IPS DF 6.9 (cell line): ENCODE data around the gene OR52E1.

Source experiments
- DNase-seq: peaks from one replicate; pipeline ENCODE4 v3.0.0-alpha.2; 2013; ENCODE audit warnings: low read depth, low spot score
- H3K27ac ChIP-seq: one replicate; pipeline ENCODE4 v1.5.1; 2013; ENCODE audit warnings: low read length, control low read depth
- H3K27me3 ChIP-seq: 2 replicates; pipeline ENCODE4 v1.6.1; 2013; ENCODE audit warnings: mild to moderate bottlenecking, low read length; ENCODE audit not compliant: control insufficient read depth, insufficient read depth
- H3K36me3 ChIP-seq: 2 replicates; pipeline ENCODE4 v1.6.1; 2013; ENCODE audit warnings: low read length; ENCODE audit not compliant: control insufficient read depth, insufficient read depth
- H3K4me1 ChIP-seq: 2 replicates; pipeline ENCODE4 v1.6.1; 2013; ENCODE audit warnings: low read length; ENCODE audit not compliant: control insufficient read depth, insufficient read depth
- H3K4me3 ChIP-seq: 2 replicates; pipeline ENCODE4 v1.5.1; 2013; ENCODE audit warnings: mild to moderate bottlenecking, low read length
- H3K9me3 ChIP-seq: 2 replicates; pipeline ENCODE4 v1.6.1; 2013; ENCODE audit warnings: low read length, inconsistent platforms; ENCODE audit not compliant: control insufficient read depth, insufficient read depth
- WGBS: extraction: QIAGEN DNeasy Blood & Tissue Kit; methylation state at CpG from one replicate; pipeline ENCODE4 v1.1.7; 2013; ENCODE audit warnings: mixed read lengths, missing lambda C conversion rate; ENCODE audit not compliant: insufficient read length, insufficient coverage; 5-methylcytosine and 5-hydroxymethylcytosine counted together

OR52E1 gene

GRCh38 chr11:5107285-5107684 is 37.9 kb downstream of the OR52E1 start:
- H3K27ac ChIP-seq, result no peak overlapping the region
- H3K4me3 ChIP-seq, result no peak overlapping the region
- H3K36me3 ChIP-seq, result no peaks in the 10 kb centered on the region
- H3K9me3 ChIP-seq, result no peaks in the 10 kb centered on the region
- no peak for DNase-seq
- WGBS, result no CpG with 5 or more reads among the region's 3 CpGs
- no peaks in the 10 kb centered on the region for H3K27me3 ChIP-seq
- H3K4me1 ChIP-seq, result no peaks in the 10 kb centered on the region

- no CpG with 5 or more reads among the region's 3 CpGs for WGBS
- DNase-seq, result no peak
- Histone ChIP-seq H3K36me3 (no peaks in the 10 kb centered on the region), H3K4me1 (no peaks in the 10 kb centered on the region), H3K9me3 (no peaks in the 10 kb centered on the region), H3K27me3 (no peaks in the 10 kb centered on the region), H3K27ac (no peak overlapping the region), H3K4me3 (no peak overlapping the region)
Measured at GRCh38 chr11:5115339-5115738, 46.0 kb downstream of the OR52E1 start.

GRCh38 chr11:5117588-5117987 is 48.2 kb downstream of the OR52E1 start:
- no peaks in the 10 kb centered on the region for H3K36me3 ChIP-seq
- H3K4me1 ChIP-seq, result no peaks in the 10 kb centered on the region
- H3K27ac ChIP-seq, result no peak overlapping the region
- H3K9me3 ChIP-seq, result no peaks in the 10 kb centered on the region
- no peak for DNase-seq
- H3K4me3 ChIP-seq, result no peak overlapping the region
- H3K27me3 ChIP-seq, result no peaks in the 10 kb centered on the region

- no peak overlapping the region for H3K27ac ChIP-seq
- no peak for DNase-seq
- no peaks in the 10 kb centered on the region for H3K9me3 ChIP-seq
- 100% methylated on average over 1 of the region's 1 CpG for WGBS
- H3K27me3 ChIP-seq, result no peaks in the 10 kb centered on the region
- H3K4me3 ChIP-seq, result no peak overlapping the region
- H3K36me3 ChIP-seq, result no peaks in the 10 kb centered on the region
- H3K4me1 ChIP-seq, result no peaks in the 10 kb centered on the region
Measured at GRCh38 chr11:5118893-5119292, 49.5 kb downstream of the OR52E1 start.
